ENCODE measurements around the gene BCL2.

Gene BCL2

DNA sequence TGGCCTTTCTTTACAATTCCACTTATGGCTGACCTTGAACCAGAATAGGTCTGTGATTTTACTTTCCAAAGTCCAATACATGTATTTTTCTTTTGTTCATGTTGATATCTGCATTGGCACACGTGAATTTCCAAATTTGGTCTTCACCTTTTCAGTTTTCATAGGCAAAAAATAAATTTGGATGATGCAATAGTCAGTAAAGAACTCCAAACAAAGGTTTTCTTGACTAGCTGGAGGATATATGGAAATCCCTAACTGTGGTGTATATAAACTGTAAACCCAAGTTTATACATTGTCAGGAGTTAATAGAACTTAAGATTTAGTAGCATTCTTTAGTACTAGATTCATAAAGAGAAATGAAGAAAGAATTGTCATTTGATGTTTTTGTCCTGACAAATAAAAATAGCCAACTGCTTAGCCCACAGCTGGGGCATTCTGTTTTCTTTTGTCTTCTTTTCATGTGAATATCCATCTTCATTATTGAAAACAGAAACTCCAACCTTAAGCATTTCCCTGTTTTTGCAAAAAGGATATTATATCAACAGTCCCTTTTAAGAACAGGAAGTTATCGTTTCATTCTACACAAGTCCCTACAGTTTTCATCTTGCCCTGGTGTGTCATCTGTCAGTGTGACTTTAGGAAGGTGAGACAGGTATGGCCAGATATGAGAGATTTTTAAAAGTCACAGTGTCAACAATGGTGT, 132.9 kb downstream of the BCL2 start:
- Histone ChIP-seq H3K4ac (ENCODE audit: low read depth, low read length) (no peak overlapping the region), H3K79me1 (ENCODE audit: low read length) (no peaks in the 10 kb centered on the region), H4K91ac (ENCODE audit: low read depth, low read length) (no peak overlapping the region), H3K4me3 (ENCODE audit: low read depth, low read length) (no peak overlapping the region), H3K36me3 (ENCODE audit: control insufficient read depth in 1 of 2, insufficient read depth in 2 of 2, low read length in 2 of 2) (no peaks in the 10 kb centered on the region), H3K27me3 (ENCODE audit: insufficient read depth, low read length) (no peaks in the 10 kb centered on the region), H2BK5ac (ENCODE audit: low read depth, low read length, poor library complexity) (no peak overlapping the region), H3K79me2 (ENCODE audit: control insufficient read depth, insufficient read depth, low read length, poor library complexity) (no peaks in the 10 kb centered on the region), H3K14ac (ENCODE audit: low read length) (no peak overlapping the region), H3K4me2 (ENCODE audit: low read length) (no peak overlapping the region), H2AFZ (ENCODE audit: insufficient read depth, low read length, poor library complexity) (no peak overlapping the region), H2AK5ac (ENCODE audit: low read length) (no peak overlapping the region), H3K27ac (ENCODE audit: low read depth, low read length) (no peak overlapping the region), H3K4me1 (ENCODE audit: control insufficient read depth in 1 of 2, insufficient read depth in 2 of 2, low read length in 2 of 2) (peaks cover 0 to 2% of the 10 kb centered on the region in 2 experiments), H4K8ac (ENCODE audit: low read depth, low read length) (no peak overlapping the region), H3K9ac (ENCODE audit: low read length) (no peak overlapping the region), H2BK12ac (ENCODE audit: low read length) (no peak overlapping the region), H3K9me3 (ENCODE audit: insufficient read depth, low read depth, low read length) (no peaks in the 10 kb centered on the region), H3K18ac (ENCODE audit: low read length) (no peak overlapping the region), H4K12ac (ENCODE audit: low read depth, low read length) (no peak overlapping the region), H3K23ac (ENCODE audit: low read length) (no peak overlapping the region), H2BK120ac (ENCODE audit: insufficient read depth, low read length, poor library complexity) (no peak overlapping the region)
- no peak for DNase-seq
- WGBS (ENCODE audit: extremely low coverage, insufficient coverage, insufficient read length) = no CpG with 5 or more reads among the region's 2 CpGs

DNA sequence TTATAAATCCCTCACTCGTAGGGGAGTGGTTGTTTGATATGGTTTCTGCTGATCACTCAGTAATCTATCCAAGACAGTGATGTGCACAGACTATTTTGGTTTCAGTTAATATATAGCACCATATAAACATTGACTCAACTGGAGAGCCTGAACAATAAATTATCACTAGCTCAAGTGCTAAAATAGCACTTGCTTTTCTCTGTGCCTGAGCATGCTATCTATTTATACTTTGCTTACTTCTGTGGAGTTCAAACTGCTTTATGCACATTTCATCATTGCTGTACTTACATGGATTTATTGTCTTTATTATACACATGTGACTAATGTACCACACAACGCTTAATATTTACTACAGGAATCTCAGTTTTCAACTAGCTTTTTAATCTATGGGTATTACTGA, 133.6 kb downstream of the BCL2 start:
- Histone ChIP-seq H3K18ac (ENCODE audit: low read length) (no peak overlapping the region), H2AFZ (ENCODE audit: insufficient read depth, low read length, poor library complexity) (no peak overlapping the region), H4K8ac (ENCODE audit: low read depth, low read length) (no peak overlapping the region), H2AK5ac (ENCODE audit: low read length) (no peak overlapping the region), H3K9ac (ENCODE audit: low read length) (no peak overlapping the region), H3K79me2 (ENCODE audit: control insufficient read depth, insufficient read depth, low read length, poor library complexity) (no peaks in the 10 kb centered on the region), H3K4me3 (ENCODE audit: low read depth, low read length) (no peak overlapping the region), H3K4me1 (ENCODE audit: control insufficient read depth in 1 of 2, insufficient read depth in 2 of 2, low read length in 2 of 2) (peaks cover 0 to 2% of the 10 kb centered on the region in 2 experiments), H2BK12ac (ENCODE audit: low read length) (no peak overlapping the region), H2BK5ac (ENCODE audit: low read depth, low read length, poor library complexity) (no peak overlapping the region), H3K27ac (ENCODE audit: low read depth, low read length) (no peak overlapping the region), H3K4ac (ENCODE audit: low read depth, low read length) (no peak overlapping the region), H2BK120ac (ENCODE audit: insufficient read depth, low read length, poor library complexity) (no peak overlapping the region), H3K14ac (ENCODE audit: low read length) (no peak overlapping the region), H3K79me1 (ENCODE audit: low read length) (no peaks in the 10 kb centered on the region), H3K36me3 (ENCODE audit: control insufficient read depth in 1 of 2, insufficient read depth in 2 of 2, low read length in 2 of 2) (no peaks in the 10 kb centered on the region), H4K91ac (ENCODE audit: low read depth, low read length) (no peak overlapping the region), H3K27me3 (ENCODE audit: insufficient read depth, low read length) (no peaks in the 10 kb centered on the region), H3K9me3 (ENCODE audit: insufficient read depth, low read depth, low read length) (no peaks in the 10 kb centered on the region), H3K4me2 (ENCODE audit: low read length) (no peak overlapping the region), H4K12ac (ENCODE audit: low read depth, low read length) (no peak overlapping the region), H3K23ac (ENCODE audit: low read length) (no peak overlapping the region)
- no peak for DNase-seq
- WGBS (ENCODE audit: extremely low coverage, insufficient coverage, insufficient read length) = no CpG with 5 or more reads among the region's 2 CpGs

DNA sequence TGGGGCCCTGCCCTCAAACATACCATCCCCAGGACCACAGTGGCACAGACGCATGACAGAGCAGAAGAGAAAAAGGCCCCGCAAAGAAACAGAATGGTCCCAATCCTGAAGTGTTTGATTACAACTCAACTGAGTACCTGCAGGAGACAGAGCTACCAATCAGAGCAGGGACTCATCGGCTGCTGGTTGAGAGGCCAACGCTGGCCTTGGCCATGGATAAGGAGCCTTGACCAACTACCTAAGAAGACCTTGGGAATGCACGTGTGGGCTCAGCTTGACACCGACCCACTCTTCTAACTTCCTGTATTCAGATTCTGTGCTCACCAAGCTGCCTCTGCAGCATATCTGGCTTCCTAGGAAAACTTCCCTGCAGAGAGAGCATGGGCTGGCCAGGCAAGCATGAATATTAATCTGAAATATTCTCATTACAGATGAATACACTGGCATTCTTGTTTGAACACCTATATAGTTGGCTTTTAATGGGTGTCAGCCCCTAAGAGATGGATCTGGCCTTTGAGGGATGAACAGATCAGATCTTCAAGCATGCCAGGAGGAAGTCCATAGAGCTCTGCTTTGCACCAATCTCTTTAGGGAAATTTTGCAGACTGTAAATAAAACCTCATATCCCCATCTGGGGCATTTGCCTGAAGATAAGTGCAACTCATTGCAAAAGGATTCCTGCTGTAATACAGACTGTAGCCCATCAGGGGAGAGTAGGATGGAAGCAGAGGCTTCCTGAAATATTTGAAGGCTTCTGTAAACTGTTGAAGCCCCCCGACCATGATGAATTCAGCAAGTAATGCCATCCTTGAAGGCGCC, 135.4 kb downstream of the BCL2 start:
- no peak overlapping the region for H2AFZ ChIP-seq (ENCODE audit: insufficient read depth, low read length, poor library complexity)
- H3K14ac ChIP-seq (ENCODE audit: low read length) = no peak overlapping the region
- H3K23ac ChIP-seq (ENCODE audit: low read length) = no peak overlapping the region
- no peaks in the 10 kb centered on the region for H3K9me3 ChIP-seq (ENCODE audit: insufficient read depth, low read depth, low read length)
- H2BK12ac ChIP-seq (ENCODE audit: low read length) = no peak overlapping the region
- no peak overlapping the region for H4K12ac ChIP-seq (ENCODE audit: low read depth, low read length)
- H3K79me2 ChIP-seq (ENCODE audit: control insufficient read depth, insufficient read depth, low read length, poor library complexity) = no peaks in the 10 kb centered on the region
- no peak overlapping the region for H4K8ac ChIP-seq (ENCODE audit: low read depth, low read length)
- H2BK5ac ChIP-seq (ENCODE audit: low read depth, low read length, poor library complexity) = no peak overlapping the region
- peaks cover 0 to 2% of the 10 kb centered on the region in 2 experiments for H3K4me1 ChIP-seq (ENCODE audit: control insufficient read depth in 1 of 2, insufficient read depth in 2 of 2, low read length in 2 of 2)
- H3K27me3 ChIP-seq (ENCODE audit: insufficient read depth, low read length) = no peaks in the 10 kb centered on the region
- no peak overlapping the region for H2AK5ac ChIP-seq (ENCODE audit: low read length)
- H3K18ac ChIP-seq (ENCODE audit: low read length) = no peak overlapping the region
- H3K4ac ChIP-seq (ENCODE audit: low read depth, low read length) = no peak overlapping the region
- H3K4me2 ChIP-seq (ENCODE audit: low read length) = no peak overlapping the region
- no peak overlapping the region for H3K4me3 ChIP-seq (ENCODE audit: low read depth, low read length)
- WGBS (ENCODE audit: extremely low coverage, insufficient coverage, insufficient read length) = no CpG with 5 or more reads among the region's 8 CpGs
- no peaks in the 10 kb centered on the region for H3K36me3 ChIP-seq (ENCODE audit: control insufficient read depth in 1 of 2, insufficient read depth in 2 of 2, low read length in 2 of 2)
- DNase-seq = no peak
- H2BK120ac ChIP-seq (ENCODE audit: insufficient read depth, low read length, poor library complexity) = no peak overlapping the region
- H3K27ac ChIP-seq (ENCODE audit: low read depth, low read length) = no peak overlapping the region
- H3K79me1 ChIP-seq (ENCODE audit: low read length) = no peaks in the 10 kb centered on the region
- no peak overlapping the region for H4K91ac ChIP-seq (ENCODE audit: low read depth, low read length)
- H3K9ac ChIP-seq (ENCODE audit: low read length) = no peak overlapping the region

DNA sequence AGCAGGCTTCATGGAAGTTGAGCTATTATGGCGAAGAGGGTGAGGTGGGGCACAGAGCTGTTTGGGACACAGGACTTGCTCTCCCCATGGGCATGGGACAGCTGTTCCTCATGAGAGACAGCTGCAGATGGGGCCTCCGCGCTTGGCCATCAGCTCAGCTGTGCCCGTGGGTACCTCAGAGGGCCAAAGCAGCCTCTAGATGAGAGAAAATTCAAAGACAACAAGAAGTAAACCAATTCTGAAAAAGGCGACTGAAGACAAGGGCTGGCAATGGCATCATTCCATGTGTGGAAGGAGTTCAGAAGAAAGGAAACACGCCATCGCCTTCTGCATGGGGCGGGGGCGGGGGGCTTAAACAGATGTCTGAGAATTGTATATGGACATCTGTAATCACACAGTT, 136.2 kb downstream of the BCL2 start:
- H3K79me2 ChIP-seq (ENCODE audit: control insufficient read depth, insufficient read depth, low read length, poor library complexity) = no peaks in the 10 kb centered on the region
- no peak overlapping the region for H2AFZ ChIP-seq (ENCODE audit: insufficient read depth, low read length, poor library complexity)
- no peak overlapping the region for H3K4me2 ChIP-seq (ENCODE audit: low read length)
- no peak overlapping the region for H2BK120ac ChIP-seq (ENCODE audit: insufficient read depth, low read length, poor library complexity)
- no peaks in the 10 kb centered on the region for H3K9me3 ChIP-seq (ENCODE audit: insufficient read depth, low read depth, low read length)
- no peak overlapping the region for H2AK5ac ChIP-seq (ENCODE audit: low read length)
- no CpG with 5 or more reads among the region's 9 CpGs for WGBS (ENCODE audit: extremely low coverage, insufficient coverage, insufficient read length)
- H3K27me3 ChIP-seq (ENCODE audit: insufficient read depth, low read length) = no peaks in the 10 kb centered on the region
- no peak overlapping the region for H4K12ac ChIP-seq (ENCODE audit: low read depth, low read length)
- H4K8ac ChIP-seq (ENCODE audit: low read depth, low read length) = no peak overlapping the region
- no peak overlapping the region for H3K9ac ChIP-seq (ENCODE audit: low read length)
- no peak overlapping the region for H3K14ac ChIP-seq (ENCODE audit: low read length)
- peaks cover 0 to 5% of the 10 kb centered on the region in 2 experiments for H3K4me1 ChIP-seq (ENCODE audit: control insufficient read depth in 1 of 2, insufficient read depth in 2 of 2, low read length in 2 of 2)
- H2BK5ac ChIP-seq (ENCODE audit: low read depth, low read length, poor library complexity) = no peak overlapping the region
- no peak for DNase-seq
- H3K36me3 ChIP-seq (ENCODE audit: control insufficient read depth in 1 of 2, insufficient read depth in 2 of 2, low read length in 2 of 2) = no peaks in the 10 kb centered on the region
- H3K4ac ChIP-seq (ENCODE audit: low read depth, low read length) = no peak overlapping the region
- no peak overlapping the region for H3K4me3 ChIP-seq (ENCODE audit: low read depth, low read length)
- H2BK12ac ChIP-seq (ENCODE audit: low read length) = no peak overlapping the region
- H3K79me1 ChIP-seq (ENCODE audit: low read length) = no peaks in the 10 kb centered on the region
- H4K91ac ChIP-seq (ENCODE audit: low read depth, low read length) = no peak overlapping the region
- H3K18ac ChIP-seq (ENCODE audit: low read length) = no peak overlapping the region
- H3K27ac ChIP-seq (ENCODE audit: low read depth, low read length) = no peak overlapping the region
- no peak overlapping the region for H3K23ac ChIP-seq (ENCODE audit: low read length)

Data from trophoblast cell (in vitro differentiated cells and primary cell).